Nephron progenitor cell (in vitro differentiated cells): ENCODE data around the gene TIMP3.

Experiments used
- DNase-seq: peaks from one replicate; pipeline ENCODE4 v3.0.0; 2021
- H3K27ac Mint-ChIP-seq: 2 replicates; pipeline ENCODE4 v1.8.0; 2021; ENCODE audit warnings: mild to moderate bottlenecking, moderate library complexity, mixed read lengths
- H3K27me3 Mint-ChIP-seq: 2 replicates; pipeline ENCODE4 v1.8.0; 2021; ENCODE audit warnings: mild to moderate bottlenecking, low read depth, mixed read lengths; ENCODE audit not compliant: poor library complexity
- H3K36me3 Mint-ChIP-seq: 2 replicates; pipeline ENCODE4 v1.8.0; 2021; ENCODE audit warnings: low read depth, mixed read lengths
- H3K4me1 Mint-ChIP-seq: 2 replicates; pipeline ENCODE4 v1.8.0; 2021; ENCODE audit warnings: mixed read lengths
- H3K4me3 Mint-ChIP-seq: 2 replicates; pipeline ENCODE4 v1.8.0; 2021; ENCODE audit warnings: mild to moderate bottlenecking, moderate library complexity, mixed read lengths
- H3K9me3 Mint-ChIP-seq: 2 replicates; pipeline ENCODE4 v1.8.0; 2021; ENCODE audit warnings: mild to moderate bottlenecking, moderate library complexity, mixed read lengths
- TF ChIP-seq, protein P1 (sequence below): fragments of 200-600 bp; sonication (generic); IDR thresholded peaks from 2 replicates; pipeline ENCODE4 v1.5.0; 2021; ENCODE audit warnings: antibody characterized with exemption

Gene TIMP3

DNA sequence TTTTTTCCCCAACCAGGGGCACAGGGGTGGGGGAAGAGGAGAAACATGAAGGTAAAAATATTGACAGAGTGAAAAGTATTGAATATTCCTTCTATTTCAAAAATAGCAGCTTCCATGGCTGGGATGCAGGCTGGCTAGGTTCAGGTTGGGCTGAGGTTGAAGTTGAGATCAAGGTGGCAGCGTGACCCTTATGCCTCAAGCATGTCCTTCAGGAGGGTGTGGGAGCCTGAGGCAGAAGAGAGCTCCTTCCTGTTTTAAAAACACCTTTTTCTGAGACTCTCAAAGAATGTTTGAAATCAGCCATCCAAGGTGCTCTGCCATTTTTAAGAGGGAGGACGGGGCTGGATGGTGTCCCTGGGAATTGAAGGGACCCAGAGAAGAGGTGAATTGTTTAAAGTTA, 29.5 kb downstream of the TIMP3 start:
- TF ChIP-seq, protein P1, sequence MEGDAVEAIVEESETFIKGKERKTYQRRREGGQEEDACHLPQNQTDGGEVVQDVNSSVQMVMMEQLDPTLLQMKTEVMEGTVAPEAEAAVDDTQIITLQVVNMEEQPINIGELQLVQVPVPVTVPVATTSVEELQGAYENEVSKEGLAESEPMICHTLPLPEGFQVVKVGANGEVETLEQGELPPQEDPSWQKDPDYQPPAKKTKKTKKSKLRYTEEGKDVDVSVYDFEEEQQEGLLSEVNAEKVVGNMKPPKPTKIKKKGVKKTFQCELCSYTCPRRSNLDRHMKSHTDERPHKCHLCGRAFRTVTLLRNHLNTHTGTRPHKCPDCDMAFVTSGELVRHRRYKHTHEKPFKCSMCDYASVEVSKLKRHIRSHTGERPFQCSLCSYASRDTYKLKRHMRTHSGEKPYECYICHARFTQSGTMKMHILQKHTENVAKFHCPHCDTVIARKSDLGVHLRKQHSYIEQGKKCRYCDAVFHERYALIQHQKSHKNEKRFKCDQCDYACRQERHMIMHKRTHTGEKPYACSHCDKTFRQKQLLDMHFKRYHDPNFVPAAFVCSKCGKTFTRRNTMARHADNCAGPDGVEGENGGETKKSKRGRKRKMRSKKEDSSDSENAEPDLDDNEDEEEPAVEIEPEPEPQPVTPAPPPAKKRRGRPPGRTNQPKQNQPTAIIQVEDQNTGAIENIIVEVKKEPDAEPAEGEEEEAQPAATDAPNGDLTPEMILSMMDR = no peak
- no peaks in the 10 kb centered on the region for H3K9me3 Mint-ChIP-seq
- H3K27me3 Mint-ChIP-seq = peaks cover 6% of the 10 kb centered on the region
- H3K36me3 Mint-ChIP-seq = no peaks in the 10 kb centered on the region
- H3K4me1 Mint-ChIP-seq = peaks cover 59% of the 10 kb centered on the region
- DNase-seq = no peak
- no peak overlapping the region for H3K27ac Mint-ChIP-seq
- no peak overlapping the region for H3K4me3 Mint-ChIP-seq

DNA sequence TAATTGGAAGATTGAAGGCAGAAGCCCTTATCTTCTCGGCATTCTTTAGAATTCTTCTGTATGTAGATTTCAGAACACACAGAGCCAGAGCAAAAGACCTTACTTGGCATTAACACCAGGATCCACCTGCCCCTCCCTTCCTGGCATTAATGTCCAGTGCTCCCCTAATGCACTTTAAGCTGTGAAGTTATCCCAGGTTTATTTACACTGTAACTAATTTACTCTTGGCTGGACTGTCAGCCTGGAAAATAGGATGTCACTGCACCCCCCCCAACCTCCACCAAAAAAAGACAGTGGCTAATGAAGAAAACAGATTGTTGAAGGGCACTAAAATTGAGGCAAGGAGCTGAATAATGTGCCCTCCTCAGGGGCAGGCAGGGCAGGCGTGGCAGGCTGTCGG, 30.1 kb downstream of the TIMP3 start:
- H3K9me3 Mint-ChIP-seq = no peaks in the 10 kb centered on the region
- DNase-seq = no peak
- H3K27ac Mint-ChIP-seq = no peak overlapping the region
- H3K27me3 Mint-ChIP-seq = peaks cover 6% of the 10 kb centered on the region
- H3K36me3 Mint-ChIP-seq = no peaks in the 10 kb centered on the region
- TF ChIP-seq, protein P1 = no peak
- no peak overlapping the region for H3K4me3 Mint-ChIP-seq
- H3K4me1 Mint-ChIP-seq = peaks cover 56% of the 10 kb centered on the region

DNA sequence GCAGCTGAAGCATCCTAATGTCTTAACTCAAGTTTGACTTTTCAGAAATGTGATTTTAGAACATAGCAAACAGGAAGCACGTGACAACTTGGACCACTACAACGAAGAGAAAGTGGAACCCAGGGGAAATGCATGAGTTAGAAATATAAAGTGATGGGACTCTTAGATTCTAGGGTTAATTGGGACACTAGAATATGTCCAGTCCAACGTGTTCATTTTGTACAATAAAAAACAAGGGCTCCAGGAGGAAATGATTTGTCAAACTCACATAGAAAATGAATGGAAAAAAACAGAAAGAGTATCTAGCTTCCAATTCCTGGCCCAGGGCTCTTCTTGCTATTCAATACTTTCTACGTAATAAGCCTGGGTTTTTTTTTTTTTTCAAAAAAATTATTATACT, 30.7 kb downstream of the TIMP3 start:
- H3K27ac Mint-ChIP-seq = peak overlapping the region; percentile 16
- TF ChIP-seq, protein P1 = no peak
- H3K9me3 Mint-ChIP-seq = no peaks in the 10 kb centered on the region
- peaks cover 50% of the 10 kb centered on the region for H3K4me1 Mint-ChIP-seq
- no peak for DNase-seq
- no peak overlapping the region for H3K4me3 Mint-ChIP-seq
- H3K27me3 Mint-ChIP-seq = peaks cover 6% of the 10 kb centered on the region
- no peaks in the 10 kb centered on the region for H3K36me3 Mint-ChIP-seq

DNA sequence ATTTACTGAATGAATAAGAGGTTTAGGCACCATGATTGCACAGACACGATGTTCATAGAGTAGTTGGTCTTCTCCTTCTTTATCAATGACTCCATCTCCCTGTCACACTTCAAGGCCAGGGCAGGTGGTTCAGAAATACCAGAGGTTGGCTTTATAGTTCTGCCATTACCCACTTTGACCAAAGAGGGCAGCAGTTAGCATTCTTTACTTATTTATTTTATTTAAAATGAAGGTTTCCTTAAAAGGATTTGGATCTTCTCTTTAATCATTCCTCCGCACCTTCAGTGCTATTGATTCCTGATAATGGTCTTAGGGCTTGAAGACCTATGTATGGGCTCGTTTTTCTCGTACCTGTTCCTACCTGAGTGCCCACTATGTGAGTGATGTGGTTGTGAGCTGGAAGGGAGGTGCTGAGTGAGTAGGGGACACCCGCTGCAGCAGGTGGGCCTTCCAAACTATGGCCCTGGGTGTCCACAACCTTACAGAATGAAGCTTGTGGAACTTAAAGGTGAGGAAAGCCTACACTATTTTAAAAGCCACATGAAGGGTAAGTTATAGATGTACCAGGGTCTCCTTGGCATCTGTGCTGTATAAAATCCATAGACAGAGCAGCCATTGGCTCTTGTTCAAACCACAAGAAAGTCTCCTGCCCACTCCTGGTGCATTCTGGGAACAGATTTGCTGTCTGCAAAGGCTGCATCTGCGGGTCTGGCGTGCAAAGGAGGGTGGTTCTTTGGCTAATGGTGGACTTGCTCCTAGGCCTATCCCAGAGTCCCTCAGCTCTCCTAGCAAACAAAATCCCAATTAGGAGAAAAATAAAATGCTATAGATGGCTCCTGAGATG, 35.0 kb downstream of the TIMP3 start:
- no peak overlapping the region for H3K27ac Mint-ChIP-seq
- H3K27me3 Mint-ChIP-seq = peaks cover 9% of the 10 kb centered on the region
- no peak for DNase-seq

GRCh38 chr22:32837142-32837541, 35.6 kb downstream of the TIMP3 start:
- TF ChIP-seq, protein P1 = no peak
- Mint-ChIP-seq H3K27ac (no peak overlapping the region), H3K36me3 (no peaks in the 10 kb centered on the region), H3K9me3 (no peaks in the 10 kb centered on the region), H3K4me1 (peaks cover 46% of the 10 kb centered on the region), H3K4me3 (no peak overlapping the region), H3K27me3 (peaks cover 7% of the 10 kb centered on the region)
- DNase-seq = no peak

More for the DNA sequence above, 35.0 kb downstream of the TIMP3 start:
- no peaks in the 10 kb centered on the region for H3K36me3 Mint-ChIP-seq
- TF ChIP-seq, protein P1 = peak; percentile 58
- H3K9me3 Mint-ChIP-seq = no peaks in the 10 kb centered on the region
- H3K4me1 Mint-ChIP-seq = peaks cover 50% of the 10 kb centered on the region
- no peak overlapping the region for H3K4me3 Mint-ChIP-seq

GRCh38 chr22:32837803-32838202, 36.3 kb downstream of the TIMP3 start:
- H3K27me3 Mint-ChIP-seq = peaks cover 6% of the 10 kb centered on the region
- H3K4me1 Mint-ChIP-seq = peaks cover 44% of the 10 kb centered on the region
- TF ChIP-seq, protein P1 = no peak
- H3K36me3 Mint-ChIP-seq = no peaks in the 10 kb centered on the region
- no peaks in the 10 kb centered on the region for H3K9me3 Mint-ChIP-seq
- DNase-seq = no peak
- no peak overlapping the region for H3K4me3 Mint-ChIP-seq
- no peak overlapping the region for H3K27ac Mint-ChIP-seq
